OCI-LY1 (cell line): Measurements from ENCODE around the gene OSGIN1.

Experiments used
- H2AFZ ChIP-seq: fragments of 200-600 bp; sonication (generic), shearing (Covaris generic); 2 replicates; pipeline ENCODE4 v1.6.0; 2014; ENCODE audit warnings: antibody characterized with exemption, mild to moderate bottlenecking, low read length
- H3F3A ChIP-seq: fragments of 200-600 bp; sonication (generic), shearing (Covaris generic); 2 replicates; pipeline ENCODE4 v1.6.0; 2014; ENCODE audit warnings: mild to moderate bottlenecking, antibody characterized with exemption, low read length, moderate library complexity; ENCODE audit not compliant: insufficient read depth
- H3K27ac ChIP-seq: fragments of 200-600 bp; sonication (generic); 2 replicates; pipeline ENCODE4 v1.5.1; 2014; ENCODE audit warnings: low read length, mixed run types, mild to moderate bottlenecking, low read depth; ENCODE audit not compliant: poor library complexity, severe bottlenecking
- H3K27me3 ChIP-seq: fragments of 200-600 bp; sonication (generic); 2 replicates; pipeline ENCODE4 v1.6.0; 2014; ENCODE audit warnings: antibody characterized with exemption, mild to moderate bottlenecking, low read length, moderate library complexity; ENCODE audit not compliant: insufficient read depth
- H3K36me3 ChIP-seq: fragments of 200-600 bp; sonication (generic); 2 replicates; pipeline ENCODE4 v1.6.1; 2014; ENCODE audit warnings: mild to moderate bottlenecking, antibody characterized with exemption, low read length, moderate library complexity, mixed read lengths; ENCODE audit not compliant: insufficient read depth
- H3K4me1 ChIP-seq: fragments of 200-600 bp; sonication (generic); 2 replicates; pipeline ENCODE4 v1.5.1; 2014; ENCODE audit warnings: mild to moderate bottlenecking, low read length, moderate library complexity; ENCODE audit not compliant: insufficient read depth, severe bottlenecking
- H3K4me2 ChIP-seq: fragments of 200-600 bp; sonication (generic), shearing (Covaris generic); 2 replicates; pipeline ENCODE4 v1.6.1; 2014; ENCODE audit warnings: low read length
- H3K4me3 ChIP-seq: fragments of 200-600 bp; sonication (generic); 2 replicates; pipeline ENCODE4 v1.5.1; 2014; ENCODE audit warnings: low read length, low read depth, mild to moderate bottlenecking, mixed read lengths; ENCODE audit not compliant: poor library complexity, severe bottlenecking
- H3K79me2 ChIP-seq: fragments of 200-600 bp; shearing (Covaris generic); 2 replicates; pipeline ENCODE4 v1.6.1; 2016; ENCODE audit warnings: mixed run types, low read length, mixed read lengths; ENCODE audit not compliant: insufficient read depth
- H3K9ac ChIP-seq: fragments of 200-600 bp; sonication (generic), shearing (Covaris generic); 2 replicates; pipeline ENCODE4 v1.6.1; 2014; ENCODE audit warnings: mild to moderate bottlenecking, low read length, mixed read lengths
- H3K9me2 ChIP-seq: fragments of 200-600 bp; sonication (generic), shearing (Covaris generic); 2 replicates; pipeline ENCODE4 v1.6.1; 2014; ENCODE audit warnings: low read depth, mild to moderate bottlenecking, low read length, mixed read lengths
- H3K9me3 ChIP-seq: fragments of 200-600 bp; shearing (Covaris generic); 2 replicates; pipeline ENCODE4 v1.6.1; 2014; ENCODE audit warnings: low read length, mixed read lengths
- H4K20me1 ChIP-seq: fragments of 200-600 bp; sonication (generic), shearing (Covaris generic); 2 replicates; pipeline ENCODE4 v1.6.0; 2016; ENCODE audit warnings: mild to moderate bottlenecking, low read length; ENCODE audit not compliant: insufficient read depth
- EZH2 ChIP-seq: fragments of 200-600 bp; sonication (generic), shearing (Covaris generic); IDR thresholded peaks from 2 replicates; pipeline ENCODE4 v1.8.0; 2017; ENCODE audit warnings: borderline replicate concordance, mixed run types, mild to moderate bottlenecking, antibody characterized with exemption, low read length, moderate library complexity, mixed read lengths
- TF ChIP-seq, protein P1 (sequence below): fragments of 200-600 bp; sonication (generic), shearing (Covaris generic); IDR thresholded peaks from 2 replicates; pipeline ENCODE4 v1.5.1; 2017; ENCODE audit warnings: mild to moderate bottlenecking, antibody characterized with exemption, low read length, moderate library complexity, mixed read lengths

OSGIN1 gene

GRCh38 chr16:83946154-83946780 is 6.8 kb upstream of the OSGIN1 start:
- no peak overlapping the region for H3K4me3 ChIP-seq
- H3K9me2 ChIP-seq, result no peaks in the 10 kb centered on the region
- H3K79me2 ChIP-seq, result no peaks in the 10 kb centered on the region

DNA sequence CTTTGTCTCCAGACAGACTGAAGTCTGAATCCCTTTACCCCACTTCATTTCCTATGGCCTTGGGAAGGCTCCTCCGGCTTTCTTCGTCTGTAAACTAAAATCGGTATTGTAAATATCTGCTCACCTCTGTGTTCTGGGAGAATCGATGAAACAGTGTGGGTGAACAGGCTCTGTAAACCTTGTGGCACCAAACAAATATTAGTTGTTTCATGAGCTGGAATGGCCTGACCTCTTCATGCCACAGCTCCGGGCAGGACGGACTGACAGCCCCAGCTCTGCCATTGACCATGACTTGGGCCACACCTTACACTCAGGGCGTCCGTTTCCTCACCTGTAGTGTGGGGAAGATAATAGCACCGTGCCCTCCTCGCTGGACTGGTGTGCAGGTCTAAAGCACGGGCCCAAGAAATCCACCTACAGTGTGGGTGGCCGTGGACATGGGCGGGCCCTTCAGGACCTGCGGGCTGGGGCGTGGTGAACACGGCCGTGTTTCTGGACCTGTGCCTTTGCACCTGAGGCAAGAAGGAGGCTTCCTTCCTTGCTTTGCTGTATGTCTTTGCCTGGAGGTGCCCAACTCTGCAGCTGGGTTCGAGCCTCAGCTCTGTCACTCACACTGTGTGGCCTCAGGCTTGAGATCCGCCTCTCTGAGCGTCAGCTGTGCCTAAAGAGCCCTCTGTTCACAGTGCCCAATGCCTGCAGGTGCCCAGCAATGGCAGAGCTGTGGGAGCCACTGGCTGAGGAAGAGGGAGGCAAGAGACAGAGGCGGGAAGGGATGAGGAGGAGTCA is 6.1 kb upstream of the OSGIN1 start:
- Histone ChIP-seq H3K4me3 (no peak overlapping the region), H2AFZ (no peak overlapping the region), H4K20me1 (no peaks in the 10 kb centered on the region), H3K9me2 (no peaks in the 10 kb centered on the region), H3K79me2 (no peaks in the 10 kb centered on the region), H3K4me2 (no peak overlapping the region), H3K36me3 (no peaks in the 10 kb centered on the region), H3K27me3 (no peaks in the 10 kb centered on the region), H3K9me3 (no peaks in the 10 kb centered on the region), H3F3A (no peaks in the 10 kb centered on the region), H3K27ac (no peak overlapping the region), H3K4me1 (no peaks in the 10 kb centered on the region), H3K9ac (no peak overlapping the region)
- TF ChIP-seq, protein P1, sequence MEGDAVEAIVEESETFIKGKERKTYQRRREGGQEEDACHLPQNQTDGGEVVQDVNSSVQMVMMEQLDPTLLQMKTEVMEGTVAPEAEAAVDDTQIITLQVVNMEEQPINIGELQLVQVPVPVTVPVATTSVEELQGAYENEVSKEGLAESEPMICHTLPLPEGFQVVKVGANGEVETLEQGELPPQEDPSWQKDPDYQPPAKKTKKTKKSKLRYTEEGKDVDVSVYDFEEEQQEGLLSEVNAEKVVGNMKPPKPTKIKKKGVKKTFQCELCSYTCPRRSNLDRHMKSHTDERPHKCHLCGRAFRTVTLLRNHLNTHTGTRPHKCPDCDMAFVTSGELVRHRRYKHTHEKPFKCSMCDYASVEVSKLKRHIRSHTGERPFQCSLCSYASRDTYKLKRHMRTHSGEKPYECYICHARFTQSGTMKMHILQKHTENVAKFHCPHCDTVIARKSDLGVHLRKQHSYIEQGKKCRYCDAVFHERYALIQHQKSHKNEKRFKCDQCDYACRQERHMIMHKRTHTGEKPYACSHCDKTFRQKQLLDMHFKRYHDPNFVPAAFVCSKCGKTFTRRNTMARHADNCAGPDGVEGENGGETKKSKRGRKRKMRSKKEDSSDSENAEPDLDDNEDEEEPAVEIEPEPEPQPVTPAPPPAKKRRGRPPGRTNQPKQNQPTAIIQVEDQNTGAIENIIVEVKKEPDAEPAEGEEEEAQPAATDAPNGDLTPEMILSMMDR, result no peak
- TF ChIP-seq EZH2, result no peak

More at GRCh38 chr16:83946154-83946780, 6.8 kb upstream of the OSGIN1 start:
- no peaks in the 10 kb centered on the region for H3K9me3 ChIP-seq
- no peaks in the 10 kb centered on the region for H4K20me1 ChIP-seq
- no peaks in the 10 kb centered on the region for H3K27me3 ChIP-seq
- no peak for TF ChIP-seq EZH2
- TF ChIP-seq, protein P1, result no peak
- no peak overlapping the region for H3K4me2 ChIP-seq
- no peaks in the 10 kb centered on the region for H3K36me3 ChIP-seq
- H3K27ac ChIP-seq, result no peak overlapping the region
- H3F3A ChIP-seq, result no peaks in the 10 kb centered on the region
- no peak overlapping the region for H3K9ac ChIP-seq
- no peaks in the 10 kb centered on the region for H3K4me1 ChIP-seq
- no peak overlapping the region for H2AFZ ChIP-seq

DNA sequence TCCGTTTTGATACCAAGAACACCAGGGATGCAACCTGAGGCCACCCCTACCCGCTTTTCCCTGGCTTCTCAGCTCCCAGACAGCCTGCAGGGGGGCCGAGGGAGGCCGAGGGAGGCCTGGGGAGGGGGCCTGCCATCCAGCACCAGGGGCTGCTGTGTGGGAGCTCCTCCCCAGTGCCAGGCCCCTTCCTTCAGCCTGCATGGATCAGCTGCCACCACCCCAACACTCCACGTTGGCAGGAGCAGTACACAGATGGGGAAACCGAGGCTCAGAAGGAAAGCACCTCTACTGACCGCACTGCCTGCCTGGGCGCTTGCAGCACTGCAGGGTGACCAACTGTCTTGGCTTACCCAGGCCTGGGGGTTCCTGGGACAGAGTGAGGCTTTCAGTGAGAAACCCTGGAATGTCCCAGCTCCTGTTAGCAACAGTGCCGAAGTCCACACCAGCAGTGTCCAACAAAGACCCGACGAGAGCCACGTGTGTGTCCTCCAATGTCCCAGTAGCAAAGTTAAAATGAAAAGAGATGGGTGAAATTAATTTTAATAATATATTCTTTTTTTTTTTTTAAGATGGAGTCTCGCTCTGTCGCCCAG is 5.3 kb upstream of the OSGIN1 start:
- Histone ChIP-seq H3K27ac (no peak overlapping the region), H3K9me3 (no peaks in the 10 kb centered on the region), H3K4me2 (no peak overlapping the region), H3F3A (no peaks in the 10 kb centered on the region), H3K27me3 (no peaks in the 10 kb centered on the region), H3K9ac (no peak overlapping the region), H2AFZ (no peak overlapping the region), H3K36me3 (no peaks in the 10 kb centered on the region), H4K20me1 (no peaks in the 10 kb centered on the region), H3K79me2 (no peaks in the 10 kb centered on the region), H3K4me3 (no peak overlapping the region), H3K4me1 (no peaks in the 10 kb centered on the region), H3K9me2 (no peaks in the 10 kb centered on the region)
- TF ChIP-seq, protein P1, result no peak
- no peak for TF ChIP-seq EZH2
